Lower leg skin (tissue), 4 donors: ENCODE results near the gene CCDC117. TPM values are rescaled to one million over a fixed set of nuclear protein-coding genes. Genes with fewer than 3 reads are reported as not detected.

Source experiments
- DNase-seq, 2 donors: peaks; one replicate each; pipeline ENCODE4 v3.0.0-alpha.2; 2019; ENCODE audit warnings: low spot score in 2 of 2
- H3K4me3 ChIP-seq: fragments of 200-600 bp; sonication (generic); 2 replicates; pipeline ENCODE4 v1.5.1; 2017; ENCODE audit warnings: mild to moderate bottlenecking, low read depth; ENCODE audit not compliant: poor library complexity, severe bottlenecking
- POLR2A ChIP-seq, 2 donors: fragments of 450-650 bp; IDR thresholded peaks; one replicate each; pipeline ENCODE4 v1.6.1; 2016 to 2017; ENCODE audit warnings: antibody characterized with exemption in 2 of 2, mild to moderate bottlenecking in 1 of 2, moderate library complexity in 1 of 2
- WGBS, 2 donors: methylation state at CpG; one replicate each; pipeline ENCODE4 v1.1.5; 2018; 5-methylcytosine and 5-hydroxymethylcytosine counted together
- intact Hi-C: fragments of 100-400 bp; cut with DNase I; formaldehyde crosslinking; loops from one replicate; pipeline ENCODE4 v1.15.0; 2023; ENCODE audit warnings: low total_unique reads
- total RNA-seq, 4 donors: library from RNA; depleted of rRNA; stranded (reverse); fragments of >200 nt; gene quantifications; one replicate each; pipeline ENCODE4 v1.1.0, GENCODE V29; 2016
- TF ChIP-seq, protein P1 (sequence below), 3 donors: fragments of 450-650 bp; IDR thresholded peaks; one replicate each; pipeline ENCODE4 v1.5.1; 2016; ENCODE audit warnings: antibody characterized with exemption in 3 of 3, mild to moderate bottlenecking in 3 of 3, moderate library complexity in 2 of 3

CCDC117 gene
- total RNA-seq, 4 donors from 2014 or later = 15.1 to 20.8 (median 16.7) TPM

- TF ChIP-seq POLR2A (IDR thresholded peaks at IDR 0.05) = no peak
- TF ChIP-seq, protein P1, sequence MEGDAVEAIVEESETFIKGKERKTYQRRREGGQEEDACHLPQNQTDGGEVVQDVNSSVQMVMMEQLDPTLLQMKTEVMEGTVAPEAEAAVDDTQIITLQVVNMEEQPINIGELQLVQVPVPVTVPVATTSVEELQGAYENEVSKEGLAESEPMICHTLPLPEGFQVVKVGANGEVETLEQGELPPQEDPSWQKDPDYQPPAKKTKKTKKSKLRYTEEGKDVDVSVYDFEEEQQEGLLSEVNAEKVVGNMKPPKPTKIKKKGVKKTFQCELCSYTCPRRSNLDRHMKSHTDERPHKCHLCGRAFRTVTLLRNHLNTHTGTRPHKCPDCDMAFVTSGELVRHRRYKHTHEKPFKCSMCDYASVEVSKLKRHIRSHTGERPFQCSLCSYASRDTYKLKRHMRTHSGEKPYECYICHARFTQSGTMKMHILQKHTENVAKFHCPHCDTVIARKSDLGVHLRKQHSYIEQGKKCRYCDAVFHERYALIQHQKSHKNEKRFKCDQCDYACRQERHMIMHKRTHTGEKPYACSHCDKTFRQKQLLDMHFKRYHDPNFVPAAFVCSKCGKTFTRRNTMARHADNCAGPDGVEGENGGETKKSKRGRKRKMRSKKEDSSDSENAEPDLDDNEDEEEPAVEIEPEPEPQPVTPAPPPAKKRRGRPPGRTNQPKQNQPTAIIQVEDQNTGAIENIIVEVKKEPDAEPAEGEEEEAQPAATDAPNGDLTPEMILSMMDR (IDR thresholded peaks at IDR 0.05) = no peak
- no peak for DNase-seq
- intact Hi-C loops = no loop called here
- H3K4me3 ChIP-seq = no peak overlapping the region
- 76 to 79% methylated on average over 11 of the region's 11 CpGs for WGBS, 2 donors
Measured at GRCh38 chr22:28835630-28836189, 63.2 kb downstream of the CCDC117 start.

DNA sequence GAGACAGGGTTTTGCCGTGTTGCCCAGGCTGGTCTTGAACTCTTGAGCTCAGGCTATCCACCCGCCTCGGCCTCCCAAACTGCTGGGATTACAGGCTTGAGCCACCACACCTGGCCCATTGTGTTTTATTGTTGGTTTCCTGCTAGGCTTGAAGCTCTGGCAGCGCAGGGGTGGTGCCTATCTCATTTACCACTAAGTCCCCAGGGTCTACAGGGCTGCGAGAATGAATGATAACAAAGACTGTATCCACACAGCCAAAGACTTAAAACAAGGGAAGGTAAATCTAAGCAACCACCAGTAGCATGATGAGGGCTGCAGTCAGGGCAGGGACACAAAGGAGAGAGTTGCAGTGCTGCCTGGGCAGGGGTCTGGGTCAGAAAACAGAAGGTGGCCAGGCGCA, 65.1 kb downstream of the CCDC117 start:
- H3K4me3 ChIP-seq = no peak overlapping the region
- DNase-seq = no peak
- intact Hi-C loops = no loop called here
- 89 to 96% methylated on average over 6 of the region's 6 CpGs for WGBS, 2 donors
- TF ChIP-seq POLR2A (IDR thresholded peaks at IDR 0.05) = no peak
- TF ChIP-seq, protein P1 (IDR thresholded peaks at IDR 0.05) = no peak

Other genes with a start within 250 kb of the CCDC117 start
- gene TTC28, start 92.9 kb upstream of the CCDC117 start, total RNA-seq = 10 to 100 TPM; 10.2 to 23.8 (median 13.4) TPM
- 10 to 100 TPM in 1 of 4 donors, 1 to 10 TPM in 3; 3.3 to 12.2 (median 6.1) TPM for gene CHEK2, start 30.9 kb upstream of the CCDC117 start, total RNA-seq
- 10 to 100 TPM; 17.5 to 27.0 (median 21.4) TPM for gene HSCB, start 30.7 kb upstream of the CCDC117 start, total RNA-seq
- gene XBP1, start 27.9 kb downstream of the CCDC117 start, total RNA-seq = 100 to 1,000 TPM; 128 to 256 (median 191) TPM
- 10 to 100 TPM; 17.2 to 22.8 (median 19.5) TPM for gene ZNRF3, start 110.9 kb downstream of the CCDC117 start, total RNA-seq